ENCODE data around the gene PDE4D. TPM values are rescaled to one million over a fixed set of nuclear protein-coding genes. Genes with fewer than 3 reads are reported as not detected.
"Not testable (repeated sequence)": the region's sequence is repeated elsewhere in the genome, so short reads cannot be mapped to it uniquely, and the experiment has no call there.

PDE4D gene
- total RNA-seq, 1 experiment from 2014 or later: 11.6 TPM

GRCh38 chr5:59466271-59466670 is 427.3 kb downstream of the PDE4D start:
- Mint-ChIP-seq H3K4me3 (ENCODE audit: low read depth, unreplicated experiment) (no peak overlapping the region), H3K9me3 (ENCODE audit: low read depth, unreplicated experiment) (no peaks in the 10 kb centered on the region), H3K4me1 (ENCODE audit: low read depth, unreplicated experiment) (no peaks in the 10 kb centered on the region), H3K36me3 (ENCODE audit: insufficient read depth, unreplicated experiment) (no peaks in the 10 kb centered on the region), H3K27me3 (ENCODE audit: unreplicated experiment) (no peaks in the 10 kb centered on the region), H3K27ac (ENCODE audit: unreplicated experiment) (no peak overlapping the region)
- no TSS peak for BruUV-seq (replicated peaks)
- no peak for DNase-seq
- TF ChIP-seq, protein P1, sequence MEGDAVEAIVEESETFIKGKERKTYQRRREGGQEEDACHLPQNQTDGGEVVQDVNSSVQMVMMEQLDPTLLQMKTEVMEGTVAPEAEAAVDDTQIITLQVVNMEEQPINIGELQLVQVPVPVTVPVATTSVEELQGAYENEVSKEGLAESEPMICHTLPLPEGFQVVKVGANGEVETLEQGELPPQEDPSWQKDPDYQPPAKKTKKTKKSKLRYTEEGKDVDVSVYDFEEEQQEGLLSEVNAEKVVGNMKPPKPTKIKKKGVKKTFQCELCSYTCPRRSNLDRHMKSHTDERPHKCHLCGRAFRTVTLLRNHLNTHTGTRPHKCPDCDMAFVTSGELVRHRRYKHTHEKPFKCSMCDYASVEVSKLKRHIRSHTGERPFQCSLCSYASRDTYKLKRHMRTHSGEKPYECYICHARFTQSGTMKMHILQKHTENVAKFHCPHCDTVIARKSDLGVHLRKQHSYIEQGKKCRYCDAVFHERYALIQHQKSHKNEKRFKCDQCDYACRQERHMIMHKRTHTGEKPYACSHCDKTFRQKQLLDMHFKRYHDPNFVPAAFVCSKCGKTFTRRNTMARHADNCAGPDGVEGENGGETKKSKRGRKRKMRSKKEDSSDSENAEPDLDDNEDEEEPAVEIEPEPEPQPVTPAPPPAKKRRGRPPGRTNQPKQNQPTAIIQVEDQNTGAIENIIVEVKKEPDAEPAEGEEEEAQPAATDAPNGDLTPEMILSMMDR (IDR thresholded peaks at IDR 0.05; ENCODE audit: unreplicated experiment): no peak
- intact Hi-C loops (cut with micrococcal nuclease; ENCODE audit: unreplicated experiment): no loop called here
- CTCF ChIA-PET: no interaction called here

GRCh38 chr5:59464969-59465368 is 428.6 kb downstream of the PDE4D start:
- TF ChIP-seq, protein P1 (IDR thresholded peaks at IDR 0.05; ENCODE audit: unreplicated experiment): no peak
- CTCF ChIA-PET: no interaction called here
- Mint-ChIP-seq H3K4me1 (ENCODE audit: low read depth, unreplicated experiment) (no peaks in the 10 kb centered on the region), H3K27me3 (ENCODE audit: unreplicated experiment) (no peaks in the 10 kb centered on the region), H3K9me3 (ENCODE audit: low read depth, unreplicated experiment) (no peaks in the 10 kb centered on the region), H3K27ac (ENCODE audit: unreplicated experiment) (no peak overlapping the region), H3K36me3 (ENCODE audit: insufficient read depth, unreplicated experiment) (no peaks in the 10 kb centered on the region), H3K4me3 (ENCODE audit: low read depth, unreplicated experiment) (no peak overlapping the region)
- no TSS peak for BruUV-seq (replicated peaks)
- intact Hi-C loops (cut with micrococcal nuclease; ENCODE audit: unreplicated experiment): no loop called here
- DNase-seq: no peak

DNA sequence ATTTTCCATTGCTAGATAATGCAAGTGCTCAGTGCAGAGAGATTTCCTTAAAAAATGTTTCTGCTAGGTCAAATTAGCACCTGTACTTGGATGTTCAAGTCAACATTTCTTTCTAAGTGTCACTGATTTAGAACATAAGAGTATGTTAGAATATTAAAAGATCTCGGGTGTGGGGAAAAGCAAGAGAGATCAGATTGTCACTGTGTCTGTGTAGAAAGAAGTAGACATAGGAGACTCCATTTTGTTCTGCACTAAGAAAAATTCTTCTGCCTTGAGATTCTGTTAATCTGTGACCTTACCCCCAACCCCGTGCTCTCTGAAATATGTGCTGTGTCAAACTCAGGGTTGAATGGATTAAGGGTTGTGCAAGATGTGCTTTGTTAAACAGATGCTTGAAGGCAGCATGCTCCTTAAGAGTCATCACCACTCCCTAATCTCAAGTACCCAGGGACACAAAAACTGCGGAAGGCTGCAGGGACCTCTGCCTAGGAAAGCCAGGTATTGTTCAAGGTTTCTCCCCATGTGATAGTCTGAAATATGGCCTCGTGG is 429.8 kb downstream of the PDE4D start:
- H3K27ac Mint-ChIP-seq (ENCODE audit: unreplicated experiment); BruUV-seq (replicated peaks); CTCF ChIA-PET; DNase-seq; H3K4me1 Mint-ChIP-seq (ENCODE audit: low read depth, unreplicated experiment); H3K36me3 Mint-ChIP-seq (ENCODE audit: insufficient read depth, unreplicated experiment); H3K27me3 Mint-ChIP-seq (ENCODE audit: unreplicated experiment); intact Hi-C loops (cut with micrococcal nuclease; ENCODE audit: unreplicated experiment); H3K4me3 Mint-ChIP-seq (ENCODE audit: low read depth, unreplicated experiment); H3K9me3 Mint-ChIP-seq (ENCODE audit: low read depth, unreplicated experiment): not testable (repeated sequence)

DNA sequence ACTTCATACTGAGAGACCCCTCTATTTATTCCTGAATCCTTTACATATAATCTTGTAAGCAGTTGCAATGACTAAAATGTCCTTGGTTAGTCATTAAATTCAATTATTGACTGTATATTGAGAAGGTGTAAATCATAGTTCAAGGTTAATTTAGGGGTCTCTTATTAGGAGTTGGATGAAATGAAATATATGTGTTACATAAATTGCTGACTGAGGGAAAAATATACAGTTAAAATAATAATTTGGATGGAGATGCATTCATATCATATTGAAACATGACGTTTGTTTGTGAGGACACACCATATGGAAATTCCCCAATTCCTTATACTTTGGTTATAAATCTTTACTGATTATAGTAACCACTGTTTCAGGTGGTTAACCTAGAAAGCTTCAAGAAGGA is 430.6 kb downstream of the PDE4D start:
- CTCF ChIA-PET: interaction anchor here (0.6 kb wide), 1 partner anchor 45 kb away, joined by 5 read pairs; no protein-coding TSS in a partner anchor
- DNase-seq: no peak
- no peaks in the 10 kb centered on the region for H3K4me1 Mint-ChIP-seq (ENCODE audit: low read depth, unreplicated experiment)
- no peaks in the 10 kb centered on the region for H3K9me3 Mint-ChIP-seq (ENCODE audit: low read depth, unreplicated experiment)
- TF ChIP-seq, protein P1 (IDR thresholded peaks at IDR 0.05; ENCODE audit: unreplicated experiment): no peak
- no peak overlapping the region for H3K27ac Mint-ChIP-seq (ENCODE audit: unreplicated experiment)
- BruUV-seq (replicated peaks): no TSS peak
- no peak overlapping the region for H3K4me3 Mint-ChIP-seq (ENCODE audit: low read depth, unreplicated experiment)
- intact Hi-C loops (cut with micrococcal nuclease; ENCODE audit: unreplicated experiment): no loop called here
- no peaks in the 10 kb centered on the region for H3K36me3 Mint-ChIP-seq (ENCODE audit: insufficient read depth, unreplicated experiment)
- H3K27me3 Mint-ChIP-seq (ENCODE audit: unreplicated experiment): no peaks in the 10 kb centered on the region

DNA sequence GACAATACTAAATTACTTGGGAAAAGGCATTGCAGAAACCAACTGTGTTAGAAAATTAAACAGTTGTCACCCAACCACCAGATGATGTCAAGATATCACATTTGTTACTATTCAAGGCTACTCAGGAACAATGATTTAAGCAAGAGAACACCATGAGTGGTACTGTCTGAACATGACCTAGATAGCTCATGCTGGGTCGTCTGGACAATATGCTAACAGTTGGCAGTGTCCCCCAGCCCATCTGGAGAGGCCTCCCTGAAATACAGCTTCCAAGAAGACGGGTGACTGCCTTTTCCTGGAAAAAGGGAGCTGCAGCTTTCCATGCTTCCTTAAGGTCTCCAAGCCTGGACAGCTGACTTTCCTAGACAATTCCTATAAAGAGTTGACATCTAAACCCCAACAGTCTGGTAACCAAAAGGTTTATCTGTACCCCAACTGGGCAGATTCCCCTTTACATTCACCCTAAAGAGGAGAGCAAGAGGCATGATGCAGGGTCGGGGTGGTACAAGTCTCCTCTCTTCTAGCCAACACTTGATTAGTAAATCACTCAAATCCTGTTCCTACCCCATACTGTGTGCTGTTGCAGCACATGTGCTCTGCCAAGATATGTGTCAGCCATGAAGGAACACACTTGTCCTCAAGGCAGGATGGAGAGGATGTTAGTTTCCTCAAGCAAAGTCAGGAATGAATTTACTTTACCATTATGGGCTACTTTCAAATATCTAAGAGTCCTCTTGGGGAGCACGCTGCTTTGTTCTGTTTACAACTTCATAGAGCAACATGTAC is 433.0 kb downstream of the PDE4D start:
- Mint-ChIP-seq H3K36me3 (ENCODE audit: insufficient read depth, unreplicated experiment) (no peaks in the 10 kb centered on the region), H3K27me3 (ENCODE audit: unreplicated experiment) (no peaks in the 10 kb centered on the region), H3K4me1 (ENCODE audit: low read depth, unreplicated experiment) (no peaks in the 10 kb centered on the region), H3K9me3 (ENCODE audit: low read depth, unreplicated experiment) (peaks cover 6% of the 10 kb centered on the region), H3K4me3 (ENCODE audit: low read depth, unreplicated experiment) (no peak overlapping the region), H3K27ac (ENCODE audit: unreplicated experiment) (no peak overlapping the region)
- BruUV-seq (replicated peaks): no TSS peak
- TF ChIP-seq, protein P1 (IDR thresholded peaks at IDR 0.05; ENCODE audit: unreplicated experiment): no peak
- no peak for DNase-seq
- intact Hi-C loops (cut with micrococcal nuclease; ENCODE audit: unreplicated experiment): no loop called here
- CTCF ChIA-PET: interaction anchor here (0.5 kb wide), 1 partner anchor 396 kb away, joined by 3 read pairs; no protein-coding TSS in a partner anchor

Data from Calu3 (cell line).